ENCODE data around the gene HAGHL. TPM values are rescaled to one million over a fixed set of nuclear protein-coding genes. Genes with fewer than 3 reads are reported as not detected.

The HAGHL gene
- total and polyA plus RNA-seq, 10 donors: 7.7 to 75.8 (median 20.3) TPM

- H3K9me3 ChIP-seq: no peaks in the 10 kb centered on the region
- peaks cover 0 to 58% (median 7%) of the 10 kb centered on the region in 7 donors for H3K27me3 ChIP-seq (replicated peaks in 1 of 7)
- no peak overlapping the region for H3K27ac ChIP-seq
- H3K4me1 ChIP-seq: no peaks in the 10 kb centered on the region
- WGBS, 5 donors: 65 to 85% (median 83%) methylated on average over 13 to 19 of the region's 19 CpGs
- no peak overlapping the region for H3K4me3 ChIP-seq
- H3K36me3 ChIP-seq: no peaks in the 10 kb centered on the region
- no peak for DNase-seq
- TF ChIP-seq POLR2AphosphoS5 (IDR thresholded peaks at IDR 0.05) (no peak), POLR2A (IDR thresholded peaks at IDR 0.05) (no peak)
- intact Hi-C loops (cut with DNase I; ENCODE audit: low total_unique reads): no loop called here
Observed at GRCh38 chr16:769934-770333, 43.0 kb downstream of the HAGHL start.

DNA sequence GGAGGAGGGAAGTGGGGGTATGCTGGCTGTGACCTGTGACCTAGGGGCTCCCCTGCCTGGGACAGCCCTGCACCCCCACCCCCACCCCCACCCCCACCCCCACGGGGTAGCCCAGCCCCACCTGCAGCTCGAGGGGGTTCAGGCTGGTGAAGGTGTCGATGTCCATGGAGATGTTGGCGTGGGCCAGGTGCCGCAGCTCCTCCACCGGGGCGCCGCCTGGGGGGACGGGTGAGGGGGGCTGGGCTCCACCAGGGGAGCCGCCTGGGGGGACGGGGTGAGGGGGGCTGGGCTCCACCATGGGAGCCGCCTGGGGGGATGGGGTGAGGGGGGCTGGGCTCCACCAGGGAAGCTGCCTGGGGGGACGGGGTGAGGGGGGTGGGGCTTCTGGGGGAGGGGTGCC lies 43.5 kb downstream of the HAGHL start:
- H3K36me3 ChIP-seq: no peaks in the 10 kb centered on the region
- intact Hi-C loops (cut with DNase I; ENCODE audit: low total_unique reads): no loop called here
- no peak for DNase-seq

DNA sequence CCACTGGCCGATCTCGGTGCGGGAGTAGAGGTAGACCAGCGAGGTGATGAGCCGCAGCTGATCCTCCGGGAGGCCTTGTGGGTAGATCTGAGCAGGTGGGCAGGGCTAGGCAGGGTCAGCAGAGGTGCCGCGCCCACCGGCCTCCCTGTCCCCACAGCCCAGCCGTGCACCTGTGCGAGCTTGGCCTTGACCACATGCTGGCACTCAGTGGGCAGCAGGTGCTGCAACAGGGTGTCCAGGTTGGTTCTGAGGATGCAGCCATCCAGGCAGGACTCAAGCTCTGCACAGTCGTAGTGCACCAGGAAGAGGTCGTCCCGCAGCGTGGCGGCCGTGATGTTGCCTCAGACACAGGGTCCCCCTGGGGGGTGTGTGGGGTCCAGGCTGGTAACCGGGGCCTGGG lies 46.1 kb downstream of the HAGHL start:
- Histone ChIP-seq H3K9me3 (no peaks in the 10 kb centered on the region), H3K4me3 (no peak overlapping the region), H3K4me1 (no peaks in the 10 kb centered on the region), H3K27ac (no peak overlapping the region), H3K27me3 (replicated peaks in 1 of 7) (peaks cover 0 to 69% (median 25%) of the 10 kb centered on the region in 7 donors), H3K36me3 (no peaks in the 10 kb centered on the region)
- TF ChIP-seq POLR2A (IDR thresholded peaks at IDR 0.05): no peak
- TF ChIP-seq POLR2AphosphoS5 (IDR thresholded peaks at IDR 0.05): no peak
- no peak for TF ChIP-seq CTCF (IDR thresholded peaks at IDR 0.05 in 8 of 11, conservative IDR thresholded peaks at IDR 0.05 in 3 of 11)
- no peak for DNase-seq
- intact Hi-C loops (cut with DNase I; ENCODE audit: low total_unique reads): no loop called here
- 79 to 92% (median 90%) methylated on average over 13 to 18 of the region's 18 CpGs for WGBS, 5 donors

More for the DNA sequence above, 43.5 kb downstream of the HAGHL start:
- no peak overlapping the region for H3K4me3 ChIP-seq
- H3K27me3 ChIP-seq (replicated peaks in 1 of 7): peaks cover 0 to 58% (median 12%) of the 10 kb centered on the region in 7 donors
- 75 to 92% (median 89%) methylated on average over 5 to 13 of the region's 13 CpGs; no CpG with 5 or more reads in 1 of the 5 donors for WGBS, 5 donors
- H3K27ac ChIP-seq: no peak overlapping the region
- TF ChIP-seq CTCF (IDR thresholded peaks at IDR 0.05 in 8 of 11, conservative IDR thresholded peaks at IDR 0.05 in 3 of 11) (no peak), POLR2A (IDR thresholded peaks at IDR 0.05) (no peak), POLR2AphosphoS5 (IDR thresholded peaks at IDR 0.05) (no peak)
- no peaks in the 10 kb centered on the region for H3K4me1 ChIP-seq
- H3K9me3 ChIP-seq: no peaks in the 10 kb centered on the region

DNA sequence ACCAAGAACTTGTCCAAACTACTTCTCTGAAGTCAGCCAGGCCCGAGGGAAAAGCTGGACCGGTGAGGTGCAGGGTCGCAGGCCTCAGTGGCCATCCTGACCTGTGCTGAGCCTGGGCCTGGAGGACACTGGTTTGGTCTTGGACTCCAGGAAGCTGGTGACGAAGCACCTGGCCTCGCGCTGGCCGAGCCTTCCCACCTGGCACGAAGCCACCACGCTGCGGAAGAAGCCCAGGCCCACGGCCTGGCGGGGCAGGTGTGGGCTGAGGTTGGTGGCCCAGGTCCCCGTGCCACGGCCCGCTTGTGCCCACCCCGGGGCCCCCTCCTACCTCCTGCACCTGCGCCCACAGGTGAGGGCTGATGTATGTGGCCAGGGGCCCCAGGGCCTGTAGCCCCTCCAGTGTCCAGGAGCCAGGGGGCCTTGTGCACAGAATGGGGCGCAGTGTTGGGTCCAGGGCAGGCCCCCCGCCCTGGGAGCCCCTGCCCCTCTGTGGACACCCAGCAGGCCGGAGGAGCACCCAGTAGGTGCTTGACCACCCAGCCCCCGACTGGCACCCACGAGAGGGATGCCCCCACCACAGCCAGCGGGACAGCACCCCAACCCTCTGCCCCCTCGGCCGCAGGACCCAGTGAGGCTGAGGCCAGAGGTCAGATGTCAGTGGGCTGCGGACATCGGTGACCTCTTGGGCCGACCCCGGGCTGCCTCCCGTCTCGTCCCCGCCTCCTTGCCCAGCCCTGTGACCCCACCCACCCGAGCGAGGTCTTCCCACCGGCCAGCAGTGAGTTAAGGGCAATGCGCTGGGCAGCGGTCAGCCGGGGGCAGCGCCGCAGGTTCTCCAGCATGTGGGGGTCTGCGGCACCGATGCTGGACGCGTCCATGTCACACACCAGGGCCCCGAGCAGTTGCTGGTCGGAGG lies 47.4 kb downstream of the HAGHL start:
- intact Hi-C loops (cut with DNase I; ENCODE audit: low total_unique reads): no loop called here
- no peak for TF ChIP-seq POLR2A (IDR thresholded peaks at IDR 0.05)
- no peak for TF ChIP-seq POLR2AphosphoS5 (IDR thresholded peaks at IDR 0.05)
- TF ChIP-seq CTCF (IDR thresholded peaks at IDR 0.05 in 8 of 11, conservative IDR thresholded peaks at IDR 0.05 in 3 of 11): no peak
- Histone ChIP-seq H3K4me3 (no peak overlapping the region), H3K4me1 (no peaks in the 10 kb centered on the region), H3K9me3 (no peaks in the 10 kb centered on the region), H3K27me3 (replicated peaks in 1 of 7) (peaks cover 0 to 73% (median 31%) of the 10 kb centered on the region in 7 donors), H3K27ac (no peak overlapping the region), H3K36me3 (no peaks in the 10 kb centered on the region)
- WGBS, 5 donors: 82 to 97% (median 86%) methylated on average over 16 to 46 of the region's 46 CpGs
- DNase-seq: no peak

Measured in spleen (tissue), 11 donors.